CD4-positive, alpha-beta T cell treated with Interleukin-15 for 1 hour (primary cell): ENCODE measurements around the gene CYP27A1.

ENCODE experiments used
- DNase-seq: peaks from one replicate; pipeline ENCODE4 v3.0.0-alpha.2; 2020

The CYP27A1 gene

DNA sequence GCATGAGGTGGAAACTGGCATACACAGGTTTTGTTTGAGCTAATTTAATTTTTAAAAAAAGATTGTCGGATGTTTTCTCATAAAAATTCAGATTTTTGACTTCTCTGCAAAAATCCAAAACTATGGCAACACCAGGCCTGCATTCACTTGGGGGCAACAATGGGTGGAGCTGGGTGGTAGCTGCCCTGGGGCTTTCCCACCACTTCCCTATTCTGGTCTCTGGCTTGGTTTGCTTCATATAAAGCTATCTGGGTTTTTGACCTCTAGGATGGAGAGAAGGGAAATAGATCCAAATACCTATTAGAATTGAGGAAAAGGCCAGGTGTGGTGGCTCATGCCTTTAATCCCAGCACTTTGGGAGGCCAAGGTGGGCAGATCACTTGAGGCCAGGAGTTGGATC lies 5.5 kb upstream of the CYP27A1 start:
- no peak for DNase-seq

DNA sequence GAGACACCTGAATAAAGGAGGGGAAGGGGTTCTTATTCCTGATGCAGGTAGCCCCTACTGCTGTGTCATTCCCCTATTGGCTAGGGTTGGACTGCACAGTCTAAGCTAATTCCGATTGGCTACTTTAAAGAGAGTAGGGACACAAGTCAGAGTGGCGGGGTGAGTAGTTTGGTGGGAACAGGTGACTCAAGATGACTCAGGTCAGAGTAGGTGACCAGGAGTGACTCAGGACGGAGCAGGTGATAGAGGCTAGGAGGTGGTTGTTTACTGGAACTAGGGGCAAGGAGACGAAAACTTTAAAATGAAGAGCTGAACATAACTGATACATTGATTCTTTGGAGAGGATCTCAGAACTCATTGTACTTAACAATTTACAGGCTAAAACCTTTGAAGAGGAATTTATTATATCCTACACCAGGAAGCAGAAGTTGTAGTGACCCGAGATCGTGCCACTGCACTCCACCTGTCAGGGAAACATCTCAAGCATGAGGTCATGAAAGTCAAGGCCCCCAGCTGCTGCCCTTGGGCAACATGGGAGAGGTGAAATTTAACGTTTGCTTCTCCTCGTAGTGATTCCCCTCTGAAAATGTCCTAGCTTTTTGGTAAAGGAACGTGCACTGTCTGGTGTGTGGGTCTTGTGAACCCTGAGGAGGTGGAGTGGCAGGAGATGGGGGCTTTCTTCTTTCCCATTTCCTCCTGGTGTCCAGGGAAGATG lies 4.5 kb upstream of the CYP27A1 start:
- DNase-seq = no peak

DNA sequence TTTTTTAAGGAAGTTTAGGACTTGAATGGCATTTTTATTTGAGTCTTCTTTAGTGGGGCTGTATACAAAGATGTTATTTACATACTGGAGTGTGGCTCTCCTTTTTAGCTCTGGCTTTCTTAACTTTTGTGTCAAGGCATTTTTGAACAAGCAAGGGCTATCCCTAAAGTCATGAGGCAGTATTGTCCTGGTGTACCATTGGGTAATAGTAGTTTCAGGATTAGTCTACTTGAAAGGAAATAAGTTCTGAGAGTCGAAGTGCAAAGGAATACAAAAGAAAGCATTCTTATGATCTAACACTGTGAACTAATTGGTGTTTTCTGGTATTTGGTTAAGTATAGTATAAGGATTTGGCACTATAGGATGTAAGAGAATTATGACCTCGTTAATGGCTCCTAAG lies 1.9 kb upstream of the CYP27A1 start:
- DNase-seq = no peak

DNA sequence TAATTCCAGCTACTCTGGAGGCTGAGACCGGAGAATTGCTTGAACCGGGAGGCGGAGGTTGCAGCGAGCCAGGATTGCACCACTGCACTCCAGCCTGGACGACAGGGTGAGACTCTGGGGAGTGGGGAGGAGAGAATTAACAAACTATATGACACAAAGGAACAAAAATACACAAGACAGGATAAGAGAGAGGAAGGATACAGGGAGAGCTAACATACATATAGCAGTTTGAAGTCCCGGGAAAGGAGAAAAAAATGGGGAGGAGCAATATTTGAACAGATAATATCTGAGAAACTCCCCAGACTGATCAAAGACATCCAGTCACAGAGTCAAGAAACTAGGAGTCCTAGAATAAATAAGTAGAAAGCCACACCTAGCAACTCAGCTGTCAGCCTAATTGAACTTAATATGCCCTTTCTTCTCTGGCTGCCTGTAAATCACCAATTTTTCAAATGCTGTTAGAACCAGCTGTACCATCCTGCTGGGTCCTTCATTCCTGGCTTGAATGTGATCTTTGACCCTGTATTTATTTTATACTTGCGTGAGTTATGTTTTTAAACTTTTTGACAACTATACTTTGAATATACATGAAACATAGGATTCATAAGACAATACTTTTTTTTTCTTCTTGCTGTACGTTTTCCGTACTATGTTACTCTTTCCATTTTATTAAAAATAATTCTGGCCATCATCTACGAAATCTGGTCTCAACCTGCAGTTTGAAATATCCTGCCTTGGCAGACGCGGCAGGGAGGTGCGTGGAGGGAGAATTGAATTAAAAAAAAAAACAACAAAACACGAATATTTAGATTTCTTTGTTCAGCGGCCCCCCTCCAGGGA lies 876 bp upstream of the CYP27A1 start:
- no peak for DNase-seq

DNA sequence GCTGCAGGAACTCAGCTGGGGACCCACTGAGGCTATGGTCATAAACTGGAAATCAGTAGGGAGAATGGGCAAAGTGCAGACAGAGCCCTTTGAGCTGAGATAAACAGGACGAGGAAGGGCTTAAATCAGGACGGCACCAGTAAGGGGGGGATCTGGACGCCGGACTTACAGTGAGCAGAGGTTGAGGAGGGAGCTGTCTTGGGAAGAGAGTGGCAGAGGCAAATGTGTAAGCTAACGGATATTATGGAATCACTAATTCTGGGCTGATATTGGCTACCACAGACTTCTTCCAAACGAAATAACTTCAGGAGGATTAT lies 539 bp downstream of the CYP27A1 start:
- DNase-seq = no peak

DNA sequence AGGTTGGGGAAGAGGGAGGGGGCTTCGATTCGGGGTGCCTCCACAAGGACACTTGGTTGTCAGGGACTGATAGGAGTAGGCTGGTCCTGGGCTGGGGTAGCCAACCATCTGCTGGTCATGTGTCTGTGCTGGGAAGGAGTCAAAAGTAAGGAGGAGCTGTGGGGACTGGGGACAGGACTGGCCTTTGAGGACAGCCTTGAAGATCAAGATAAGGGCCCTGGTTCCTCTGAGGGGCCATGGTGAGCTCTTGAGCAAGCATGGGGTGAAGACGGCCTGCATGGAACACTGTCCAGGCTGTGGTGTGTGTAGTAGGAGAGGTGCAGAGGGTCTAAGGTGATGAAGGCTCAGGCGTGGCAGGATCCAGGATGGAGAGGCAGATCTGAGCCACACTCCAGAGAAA lies 1.7 kb downstream of the CYP27A1 start:
- no peak for DNase-seq

DNA sequence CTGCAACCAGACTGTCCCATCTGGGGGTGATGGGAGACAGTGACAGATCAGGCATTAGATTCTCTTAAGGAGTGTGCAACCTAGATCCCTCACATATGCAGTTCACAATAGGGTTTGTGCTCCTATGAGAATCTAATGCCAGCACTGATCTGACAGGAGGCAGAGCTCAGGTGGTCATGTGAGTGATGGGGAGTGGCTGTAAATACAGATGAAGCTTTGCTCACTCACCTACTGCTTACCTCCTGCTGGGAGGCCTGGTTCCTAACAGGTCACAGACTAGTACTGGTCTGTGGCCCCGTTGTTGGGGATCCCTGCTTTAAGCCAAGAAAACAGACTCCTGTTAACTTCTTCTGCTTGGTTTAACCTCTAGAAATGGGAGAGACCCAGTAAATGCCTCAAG lies 3.2 kb downstream of the CYP27A1 start:
- DNase-seq = no peak

DNA sequence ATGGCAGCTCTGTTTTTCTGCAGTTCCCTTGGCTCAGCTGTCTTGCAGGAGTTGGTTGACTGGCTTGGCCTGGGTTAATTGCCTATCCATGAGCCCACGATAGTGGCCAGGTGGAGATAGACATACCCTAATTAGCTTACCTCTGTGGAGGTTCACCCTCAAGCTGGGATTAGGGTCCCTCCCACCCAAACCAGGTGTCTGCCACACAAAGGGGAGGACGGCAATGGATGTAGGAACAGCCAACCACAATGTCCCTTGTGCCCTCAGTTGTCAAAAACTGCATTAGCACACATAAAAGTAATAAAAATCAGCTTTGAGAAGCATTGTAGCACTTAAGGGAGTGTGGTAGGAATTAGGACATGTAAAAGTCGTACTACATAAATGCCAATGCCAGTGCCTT lies 4.2 kb downstream of the CYP27A1 start:
- DNase-seq = no peak

DNA sequence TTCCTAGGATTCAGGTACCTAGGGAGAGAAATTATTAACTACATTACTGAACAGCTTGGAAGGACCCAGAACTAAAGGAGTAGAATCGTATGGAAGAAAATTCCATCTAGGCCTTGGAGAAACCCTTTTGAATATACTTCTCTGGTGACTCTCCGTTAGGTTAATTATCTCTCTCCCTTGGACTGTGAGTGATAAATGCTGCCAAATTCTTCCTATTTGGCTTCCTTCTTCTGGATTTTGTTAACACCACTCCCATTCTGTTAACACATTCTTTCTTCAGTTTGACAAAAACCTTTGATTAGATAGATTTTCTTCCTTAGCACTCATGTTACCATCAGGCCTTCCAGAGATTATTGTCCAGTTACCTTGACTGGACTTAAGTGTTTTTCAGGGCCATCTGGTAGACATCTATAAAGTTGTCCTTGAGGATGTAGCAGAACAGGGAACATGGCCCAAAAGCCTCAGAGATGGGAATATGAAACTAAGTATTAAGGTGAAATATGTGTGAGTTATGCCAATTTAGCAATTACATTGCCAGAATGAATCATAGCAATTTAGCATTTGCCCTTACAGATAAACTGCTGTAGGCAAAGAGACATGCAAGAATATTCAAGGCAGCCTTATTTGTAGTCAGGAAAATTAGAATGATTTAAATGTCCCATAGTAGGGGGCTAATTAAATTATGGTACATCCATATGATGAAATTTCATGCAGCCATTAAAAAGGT lies 6.7 kb downstream of the CYP27A1 start:
- DNase-seq = no peak

DNA sequence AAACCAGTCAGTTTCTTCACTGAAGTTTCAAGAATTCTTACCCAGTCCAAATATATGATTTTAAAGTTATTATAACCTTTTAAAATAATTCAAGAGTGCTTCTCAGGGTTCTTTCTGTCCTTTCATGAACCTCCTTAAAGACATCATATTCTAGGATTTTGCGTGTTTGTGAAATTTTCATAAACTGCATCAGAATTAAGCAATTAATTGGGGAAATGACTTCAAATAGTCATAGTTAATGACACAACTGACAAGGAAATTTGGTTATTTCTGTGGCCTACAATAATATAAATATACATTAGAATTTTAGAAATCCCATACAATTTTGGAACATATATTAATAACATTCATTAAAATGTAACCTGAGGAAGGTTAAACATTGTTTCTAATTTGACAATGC lies 10.5 kb downstream of the CYP27A1 start:
- DNase-seq = no peak

DNA sequence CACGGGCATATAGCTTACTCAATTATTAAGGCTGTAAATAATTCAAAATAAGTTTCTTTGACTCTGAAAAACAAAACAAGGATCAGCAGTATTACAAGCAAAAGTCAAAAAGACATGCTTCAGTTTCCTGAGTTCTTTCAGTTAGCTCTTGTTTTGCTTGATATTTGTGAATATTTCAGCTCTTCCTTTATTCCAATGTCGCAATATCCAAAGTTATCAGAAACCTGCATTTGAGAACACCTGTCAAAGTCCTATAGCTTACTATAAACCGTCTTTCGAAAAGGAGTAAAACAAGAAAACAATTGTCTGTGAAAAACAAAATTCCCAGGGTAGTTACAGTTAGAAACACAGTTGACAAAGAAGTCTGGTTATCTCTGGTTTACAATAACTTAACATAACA lies 14.7 kb downstream of the CYP27A1 start:
- no peak for DNase-seq

DNA sequence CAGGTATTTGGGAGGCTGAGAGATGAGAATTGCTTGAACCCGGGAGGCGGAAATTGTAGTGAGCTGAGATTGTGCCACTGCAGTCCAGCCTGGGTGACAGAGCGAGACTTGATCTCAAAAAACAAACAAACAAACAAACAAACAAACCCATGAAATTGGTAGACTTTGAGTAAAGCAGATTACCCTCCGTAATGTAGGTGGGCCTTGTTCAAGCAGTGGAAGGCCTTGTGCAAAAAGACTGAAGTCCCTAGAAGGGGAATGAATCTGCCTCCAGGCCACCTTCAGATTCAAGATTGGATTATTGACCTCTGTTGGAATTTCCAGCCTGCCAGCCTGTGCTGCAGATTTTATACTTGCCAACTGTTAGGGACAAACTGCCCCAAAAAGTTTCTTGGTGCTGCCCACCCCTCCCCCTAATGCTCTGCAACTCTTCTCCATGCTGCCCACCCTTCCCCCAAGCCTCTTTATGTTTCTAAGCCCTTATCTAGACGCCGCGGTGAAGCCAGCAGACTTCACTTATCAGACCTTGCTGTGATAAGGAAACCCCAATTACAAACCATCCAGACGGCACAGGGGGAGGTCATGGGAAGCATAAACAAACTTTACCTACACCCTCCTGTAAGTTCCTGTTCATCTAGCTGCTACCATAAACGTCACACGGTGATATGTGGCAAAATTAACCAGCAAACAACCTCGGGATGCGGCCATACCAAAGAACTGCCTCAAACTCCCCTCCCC lies 17.0 kb downstream of the CYP27A1 start:
- DNase-seq = no peak

DNA sequence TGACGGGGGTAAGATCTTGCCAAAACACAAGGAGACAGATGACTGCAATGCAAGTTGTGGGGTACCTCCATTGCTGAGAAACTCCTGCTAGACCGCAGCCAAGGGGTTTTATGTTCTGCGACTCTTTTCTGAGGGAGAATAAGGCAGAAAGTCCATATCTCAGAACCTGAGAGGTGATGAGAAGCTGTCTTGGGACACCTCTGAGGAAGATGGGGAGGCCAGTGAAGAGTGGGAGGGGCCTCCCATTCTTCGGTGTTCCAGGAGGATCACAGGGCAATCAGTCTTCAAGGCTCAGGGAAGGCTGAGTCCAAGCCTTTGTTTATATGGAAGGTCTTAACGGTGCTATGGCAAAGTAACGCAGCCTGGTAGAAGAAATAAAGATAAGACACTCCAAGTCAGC lies 18.0 kb downstream of the CYP27A1 start:
- DNase-seq = no peak

DNA sequence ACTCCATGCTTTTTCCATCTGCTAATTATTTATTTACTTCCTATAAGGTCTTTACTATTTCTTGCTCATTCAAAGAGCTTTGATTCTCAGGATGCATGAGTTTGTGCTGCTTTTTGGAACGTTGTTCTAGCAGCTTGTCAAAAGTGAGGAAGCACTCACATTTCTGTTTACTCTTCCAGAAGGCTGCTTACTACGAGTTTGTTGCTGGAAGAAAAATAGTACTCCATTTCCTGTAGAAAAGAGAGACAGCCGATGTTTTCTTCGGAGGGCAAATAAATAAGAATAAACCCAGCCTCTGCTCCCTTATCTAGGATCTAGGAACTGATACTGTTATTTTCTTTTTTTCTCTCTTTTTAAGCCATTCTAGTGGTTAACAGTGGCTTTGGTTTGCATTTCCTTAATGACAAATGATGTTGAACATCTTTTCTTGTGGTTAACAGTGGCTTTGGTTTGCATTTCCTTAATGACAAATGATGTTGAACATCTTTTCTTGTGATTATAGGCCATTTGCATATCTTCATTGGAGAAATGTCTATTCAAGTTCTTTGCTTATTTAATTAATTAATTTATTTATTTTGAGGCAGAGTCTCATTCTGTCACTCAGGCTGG lies 20.5 kb downstream of the CYP27A1 start:
- DNase-seq = no peak

DNA sequence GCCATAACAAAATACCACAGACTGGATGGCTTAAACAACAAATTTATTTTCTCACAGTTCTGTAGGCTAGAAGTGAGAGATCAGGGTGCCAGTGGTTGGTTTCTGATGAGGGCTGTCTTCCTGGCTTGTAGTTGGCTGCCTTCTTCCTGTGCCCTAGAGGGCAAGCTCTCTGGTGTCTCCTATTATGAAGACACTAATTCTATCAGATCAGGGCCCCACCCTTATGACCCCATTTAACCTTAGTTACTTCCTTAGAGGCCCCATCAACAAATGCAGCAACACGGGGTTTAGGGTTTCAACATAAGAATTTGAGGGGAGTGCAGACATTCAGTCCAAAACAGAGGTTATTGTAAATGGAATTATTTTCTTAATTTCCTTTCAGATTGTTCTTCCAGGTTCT lies 22.9 kb downstream of the CYP27A1 start:
- DNase-seq = no peak

DNA sequence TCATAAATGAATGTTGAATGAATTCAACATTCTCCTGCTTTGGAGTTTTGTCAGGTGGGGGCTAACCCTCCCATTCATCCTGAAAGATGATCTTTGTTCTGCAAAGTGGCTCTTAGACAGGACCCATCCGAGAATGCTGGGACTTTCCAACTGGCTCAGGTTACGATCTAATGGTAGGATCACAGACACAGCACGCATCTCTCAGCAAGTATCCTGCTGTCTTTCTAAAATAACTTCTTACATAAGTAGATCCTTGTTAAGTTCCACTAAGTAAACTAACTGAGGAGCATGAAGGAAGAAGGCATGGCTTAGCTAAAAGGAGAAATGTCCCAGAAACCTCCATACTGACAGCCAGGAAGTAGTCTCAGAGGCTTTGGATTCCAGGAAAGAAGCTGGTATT lies 23.7 kb downstream of the CYP27A1 start:
- no peak for DNase-seq

DNA sequence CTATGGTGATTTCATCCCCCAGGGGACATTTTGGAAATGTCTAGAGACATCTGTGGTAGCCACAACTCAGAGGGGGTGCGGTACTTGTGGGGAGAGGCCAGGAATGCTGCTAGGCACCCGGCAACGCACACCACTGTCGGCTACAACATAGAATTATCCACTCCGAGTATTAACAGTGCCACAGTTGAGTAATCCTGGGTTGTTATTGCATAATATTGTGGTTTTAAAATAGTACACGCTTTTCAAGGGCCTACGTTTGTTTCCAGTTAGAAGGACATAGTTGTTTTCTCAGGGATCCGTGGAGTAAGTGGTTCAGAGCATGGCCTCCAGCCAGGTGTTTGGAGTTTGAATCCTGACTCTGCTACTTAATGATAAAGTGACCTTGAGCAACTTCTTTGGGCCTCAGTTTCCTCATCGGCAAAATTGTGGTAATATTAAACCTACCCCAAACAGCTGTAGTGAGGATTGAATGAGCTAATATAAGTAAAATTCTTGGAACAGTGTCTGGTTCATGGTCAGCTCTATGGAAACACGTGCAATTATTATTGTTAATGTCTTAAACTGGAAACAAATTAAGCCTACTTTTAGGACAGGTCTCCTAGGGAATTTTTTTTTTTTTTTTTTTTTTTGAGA lies 24.5 kb downstream of the CYP27A1 start:
- no peak for DNase-seq

DNA sequence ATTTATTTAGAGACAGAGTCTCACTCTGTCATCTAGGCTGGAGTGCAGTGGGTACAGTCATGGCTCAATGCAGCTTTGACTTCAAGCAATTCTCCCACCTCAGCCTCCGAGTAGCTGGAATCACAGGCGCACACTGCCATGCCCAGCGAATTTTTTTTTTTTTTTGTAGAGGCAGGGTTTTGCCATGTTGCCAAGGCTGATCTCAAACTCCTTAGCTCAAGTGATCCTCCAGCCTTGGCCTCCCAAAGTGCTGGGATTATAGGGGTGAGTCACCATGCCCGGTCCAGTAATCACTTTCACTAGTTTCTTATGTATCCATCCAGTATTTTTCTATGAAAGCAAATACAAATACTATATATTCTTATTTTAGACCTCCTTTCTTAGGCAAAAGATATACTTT lies 25.7 kb downstream of the CYP27A1 start:
- no peak for DNase-seq

DNA sequence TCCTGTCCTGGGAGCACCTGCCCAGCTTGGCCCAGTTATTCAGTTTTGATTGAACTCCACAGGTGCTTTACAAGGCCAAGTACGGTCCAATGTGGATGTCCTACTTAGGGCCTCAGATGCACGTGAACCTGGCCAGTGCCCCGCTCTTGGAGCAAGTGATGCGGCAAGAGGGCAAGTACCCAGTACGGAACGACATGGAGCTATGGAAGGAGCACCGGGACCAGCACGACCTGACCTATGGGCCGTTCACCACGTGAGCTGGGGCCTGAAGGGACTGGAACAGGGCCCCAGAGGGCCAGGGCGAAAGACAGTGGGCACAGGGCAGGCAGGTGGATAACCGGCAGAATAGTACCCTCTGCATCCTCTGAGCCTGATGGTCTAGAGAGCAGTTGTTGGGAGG lies 27.6 kb downstream of the CYP27A1 start:
- DNase-seq = no peak

DNA sequence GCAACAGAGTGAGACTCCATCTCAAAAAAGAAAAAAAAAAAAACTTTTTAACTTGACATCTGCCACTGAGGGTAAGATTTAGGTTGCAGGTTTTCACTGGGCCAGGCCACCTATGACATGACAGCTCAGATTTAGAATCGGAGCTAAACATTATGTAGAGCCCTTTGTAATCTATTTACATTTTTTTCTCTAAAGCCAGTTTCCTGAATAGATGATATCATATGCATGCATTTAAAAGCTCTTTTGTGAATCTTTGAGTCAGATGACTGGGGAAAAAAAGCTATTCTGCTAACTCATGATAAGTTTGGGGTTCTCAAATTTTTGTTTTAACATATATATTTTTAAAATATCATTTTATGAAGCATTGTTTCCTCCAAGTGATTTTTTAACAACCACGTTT lies 28.3 kb downstream of the CYP27A1 start:
- no peak for DNase-seq

DNA sequence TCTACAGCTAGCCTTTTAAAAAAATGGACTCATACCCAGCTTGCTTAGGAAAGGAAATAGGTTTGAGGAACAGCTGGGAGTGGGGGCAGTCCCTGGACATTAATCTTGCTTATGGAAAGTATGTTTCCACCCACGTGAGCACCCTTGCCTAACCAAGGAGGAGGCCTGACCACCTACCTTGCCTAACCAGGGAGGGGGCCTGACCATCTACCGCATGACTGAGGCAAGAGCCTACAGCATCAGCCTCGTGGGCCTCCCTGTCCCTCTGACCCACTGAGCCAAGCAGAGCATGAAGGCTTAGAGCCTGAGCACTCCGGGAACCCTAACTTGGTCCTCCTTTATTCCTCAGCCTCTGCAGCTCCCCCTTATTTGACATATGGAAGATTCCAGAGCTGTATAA lies 29.4 kb downstream of the CYP27A1 start:
- no peak for DNase-seq

DNA sequence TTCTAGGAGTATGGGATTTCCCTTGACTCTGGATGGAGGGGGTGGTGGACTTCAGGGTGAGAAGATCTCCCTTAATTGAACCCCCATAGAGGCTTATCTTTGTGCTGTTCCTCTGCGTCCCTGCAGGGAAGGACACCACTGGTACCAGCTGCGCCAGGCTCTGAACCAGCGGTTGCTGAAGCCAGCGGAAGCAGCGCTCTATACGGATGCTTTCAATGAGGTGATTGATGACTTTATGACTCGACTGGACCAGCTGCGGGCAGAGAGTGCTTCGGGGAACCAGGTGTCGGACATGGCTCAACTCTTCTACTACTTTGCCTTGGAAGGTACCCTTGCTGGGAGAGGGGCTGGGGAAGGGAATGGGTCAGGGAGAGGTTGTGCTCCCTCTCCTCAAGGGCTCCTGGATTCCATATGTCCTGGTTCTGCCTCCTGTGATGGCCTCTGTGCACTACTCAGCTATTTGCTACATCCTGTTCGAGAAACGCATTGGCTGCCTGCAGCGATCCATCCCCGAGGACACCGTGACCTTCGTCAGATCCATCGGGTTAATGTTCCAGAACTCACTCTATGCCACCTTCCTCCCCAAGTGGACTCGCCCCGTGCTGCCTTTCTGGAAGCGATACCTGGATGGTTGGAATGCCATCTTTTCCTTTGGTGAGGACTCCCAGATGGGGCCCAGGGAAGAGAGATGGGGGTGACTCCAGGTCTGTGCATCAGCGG lies 30.3 kb downstream of the CYP27A1 start:
- no peak for DNase-seq
